ENCODE measurements around the gene ITPR3.
"Not testable (repeated sequence)": the region's sequence is repeated elsewhere in the genome, so short reads cannot be mapped to it uniquely, and the experiment has no call there.

ITPR3 gene

DNA sequence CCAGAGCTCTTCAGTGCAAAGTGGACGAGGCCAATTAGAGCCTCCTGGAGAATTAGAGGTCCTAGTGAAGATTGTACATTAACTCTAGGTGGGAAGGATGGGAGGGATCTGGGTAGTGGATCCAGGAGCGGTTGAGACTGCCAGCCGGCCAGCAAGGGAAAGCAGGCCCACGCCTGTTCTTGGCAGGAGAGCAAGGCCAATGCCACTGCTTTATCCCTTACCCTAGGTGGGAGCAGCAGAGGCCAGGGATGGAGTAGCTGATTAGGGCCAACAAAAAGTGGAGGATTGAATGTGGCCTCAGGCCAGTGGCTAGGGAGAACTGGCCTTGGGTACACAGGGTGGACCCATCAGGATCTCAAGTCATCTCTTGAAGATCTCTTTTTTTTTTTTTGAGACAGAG is 3.7 kb downstream of the ITPR3 start:
- TF ChIP-seq, protein P1, sequence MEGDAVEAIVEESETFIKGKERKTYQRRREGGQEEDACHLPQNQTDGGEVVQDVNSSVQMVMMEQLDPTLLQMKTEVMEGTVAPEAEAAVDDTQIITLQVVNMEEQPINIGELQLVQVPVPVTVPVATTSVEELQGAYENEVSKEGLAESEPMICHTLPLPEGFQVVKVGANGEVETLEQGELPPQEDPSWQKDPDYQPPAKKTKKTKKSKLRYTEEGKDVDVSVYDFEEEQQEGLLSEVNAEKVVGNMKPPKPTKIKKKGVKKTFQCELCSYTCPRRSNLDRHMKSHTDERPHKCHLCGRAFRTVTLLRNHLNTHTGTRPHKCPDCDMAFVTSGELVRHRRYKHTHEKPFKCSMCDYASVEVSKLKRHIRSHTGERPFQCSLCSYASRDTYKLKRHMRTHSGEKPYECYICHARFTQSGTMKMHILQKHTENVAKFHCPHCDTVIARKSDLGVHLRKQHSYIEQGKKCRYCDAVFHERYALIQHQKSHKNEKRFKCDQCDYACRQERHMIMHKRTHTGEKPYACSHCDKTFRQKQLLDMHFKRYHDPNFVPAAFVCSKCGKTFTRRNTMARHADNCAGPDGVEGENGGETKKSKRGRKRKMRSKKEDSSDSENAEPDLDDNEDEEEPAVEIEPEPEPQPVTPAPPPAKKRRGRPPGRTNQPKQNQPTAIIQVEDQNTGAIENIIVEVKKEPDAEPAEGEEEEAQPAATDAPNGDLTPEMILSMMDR (IDR thresholded peaks at IDR 0.05; ENCODE audit: insufficient read depth, low read length, poor library complexity, severe bottlenecking): no peak
- Histone ChIP-seq H3K36me3 (ENCODE audit: control insufficient read depth, insufficient read depth, low read length) (peaks cover 1% of the 10 kb centered on the region), H3K27me3 (replicated peaks; ENCODE audit: control insufficient read depth, insufficient read depth, low read length) (no peaks in the 10 kb centered on the region), H3K4me3 (replicated peaks; ENCODE audit: low read depth, low read length) (no peak overlapping the region)
- no peak for DNase-seq (ENCODE audit: extremely low read depth, insufficient read length)

DNA sequence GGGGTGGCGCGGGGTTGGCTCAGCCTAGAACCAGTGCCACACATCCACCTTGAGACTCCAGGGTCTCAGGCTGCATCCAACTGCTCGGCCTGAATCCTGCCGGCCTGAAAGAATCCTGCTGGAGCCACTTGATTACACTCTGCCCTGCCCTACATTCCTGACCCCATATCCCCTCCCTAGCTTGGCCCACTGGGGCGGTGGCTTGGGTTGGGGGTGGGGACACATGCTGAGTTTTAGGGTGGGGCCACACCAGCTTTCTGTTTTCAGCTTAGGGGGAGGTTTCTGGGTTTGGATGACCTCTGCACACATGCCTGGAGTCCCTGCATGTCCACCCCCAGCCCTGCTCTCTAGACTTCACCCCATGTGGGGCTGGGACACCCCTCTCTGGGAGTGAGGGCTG is 6.8 kb downstream of the ITPR3 start:
- Histone ChIP-seq H3K36me3 (ENCODE audit: control insufficient read depth, insufficient read depth, low read length) (peaks cover 1% of the 10 kb centered on the region), H3K27me3 (replicated peaks; ENCODE audit: control insufficient read depth, insufficient read depth, low read length) (no peaks in the 10 kb centered on the region), H3K4me3 (replicated peaks; ENCODE audit: low read depth, low read length) (no peak overlapping the region)
- TF ChIP-seq, protein P1 (IDR thresholded peaks at IDR 0.05; ENCODE audit: insufficient read depth, low read length, poor library complexity, severe bottlenecking): no peak
- DNase-seq (ENCODE audit: extremely low read depth, insufficient read length): no peak

DNA sequence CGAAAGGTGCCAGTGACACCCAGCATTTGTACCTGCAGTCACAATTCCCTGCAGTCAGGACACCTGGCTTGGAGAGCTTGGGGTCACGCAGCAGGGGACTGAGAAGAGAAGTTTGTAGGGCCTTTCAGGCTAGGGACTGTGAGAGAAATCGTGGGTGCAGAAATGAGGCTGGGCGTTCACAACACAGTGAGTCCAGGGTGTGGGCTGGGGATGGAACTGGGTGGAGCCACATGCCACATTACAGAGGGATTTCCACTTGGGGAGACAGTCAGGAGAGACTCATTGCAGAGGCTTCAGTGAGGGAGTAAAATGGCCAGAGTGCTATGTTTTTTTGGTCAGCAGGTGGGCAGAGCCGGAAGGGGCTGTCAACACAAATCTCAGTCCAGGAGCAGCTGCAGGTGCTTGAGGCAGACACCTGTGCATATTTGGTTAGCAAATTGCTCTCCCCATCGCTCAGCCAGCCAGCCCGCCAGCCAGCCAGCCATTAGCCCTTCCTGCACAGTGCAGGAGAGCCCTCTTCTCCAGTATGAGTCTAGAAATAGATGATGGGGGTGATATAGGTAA is 7.4 kb downstream of the ITPR3 start:
- Histone ChIP-seq H3K27me3 (replicated peaks; ENCODE audit: control insufficient read depth, insufficient read depth, low read length) (no peaks in the 10 kb centered on the region), H3K36me3 (ENCODE audit: control insufficient read depth, insufficient read depth, low read length) (peaks cover 1% of the 10 kb centered on the region), H3K4me3 (replicated peaks; ENCODE audit: low read depth, low read length) (no peak overlapping the region)
- TF ChIP-seq, protein P1 (IDR thresholded peaks at IDR 0.05; ENCODE audit: insufficient read depth, low read length, poor library complexity, severe bottlenecking): no peak
- DNase-seq (ENCODE audit: extremely low read depth, insufficient read length): no peak

DNA sequence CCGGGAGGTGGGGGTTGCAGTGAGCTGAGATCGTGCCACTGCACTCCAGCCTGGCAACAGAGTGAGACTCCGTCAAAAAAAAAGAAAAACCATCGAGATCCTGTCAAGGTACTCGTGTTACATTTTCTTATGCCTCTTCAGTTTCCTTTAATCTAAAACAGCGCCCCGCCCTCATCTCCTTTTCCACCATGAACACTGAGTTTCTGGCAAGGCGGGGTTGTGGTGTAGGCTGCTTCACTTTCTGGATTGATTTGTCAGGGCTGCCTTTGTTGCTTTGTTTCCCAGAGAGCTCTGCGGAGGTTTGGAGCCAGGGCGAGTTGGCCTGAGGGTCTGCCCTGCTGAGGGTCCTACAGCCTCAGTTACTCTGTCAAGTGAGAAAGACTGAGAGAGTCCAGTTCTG is 8.9 kb downstream of the ITPR3 start:
- DNase-seq (ENCODE audit: extremely low read depth, insufficient read length): no peak
- H3K4me3 ChIP-seq (replicated peaks; ENCODE audit: low read depth, low read length): no peak overlapping the region
- TF ChIP-seq, protein P1 (IDR thresholded peaks at IDR 0.05; ENCODE audit: insufficient read depth, low read length, poor library complexity, severe bottlenecking): no peak
- H3K27me3 ChIP-seq (replicated peaks; ENCODE audit: control insufficient read depth, insufficient read depth, low read length): no peaks in the 10 kb centered on the region
- H3K36me3 ChIP-seq (ENCODE audit: control insufficient read depth, insufficient read depth, low read length): no peaks in the 10 kb centered on the region; the same call in 1 of the 2 replicates

DNA sequence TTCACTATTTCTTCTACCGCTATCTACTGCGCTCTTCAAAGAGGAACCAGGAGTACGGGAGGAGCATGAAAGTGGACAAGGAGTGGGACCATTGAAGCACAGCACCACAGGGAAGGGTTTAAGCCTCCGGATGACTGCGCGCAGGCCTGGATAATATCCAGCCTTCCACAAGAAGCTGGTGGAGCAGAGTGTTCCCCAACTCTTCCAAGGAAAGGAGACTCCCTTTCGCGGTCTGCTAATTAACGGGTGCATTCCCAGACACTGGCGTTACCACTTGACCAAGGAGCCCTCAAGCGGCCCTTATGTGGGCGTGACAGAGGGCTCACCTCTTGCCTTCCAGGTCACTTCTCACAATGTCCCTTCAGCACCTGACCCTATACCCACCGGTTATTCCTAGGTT is 10.4 kb downstream of the ITPR3 start:
- DNase-seq (ENCODE audit: extremely low read depth, insufficient read length); H3K36me3 ChIP-seq (ENCODE audit: control insufficient read depth, insufficient read depth, low read length); H3K4me3 ChIP-seq (replicated peaks; ENCODE audit: low read depth, low read length); H3K27me3 ChIP-seq (replicated peaks; ENCODE audit: control insufficient read depth, insufficient read depth, low read length): not testable (repeated sequence)

DNA sequence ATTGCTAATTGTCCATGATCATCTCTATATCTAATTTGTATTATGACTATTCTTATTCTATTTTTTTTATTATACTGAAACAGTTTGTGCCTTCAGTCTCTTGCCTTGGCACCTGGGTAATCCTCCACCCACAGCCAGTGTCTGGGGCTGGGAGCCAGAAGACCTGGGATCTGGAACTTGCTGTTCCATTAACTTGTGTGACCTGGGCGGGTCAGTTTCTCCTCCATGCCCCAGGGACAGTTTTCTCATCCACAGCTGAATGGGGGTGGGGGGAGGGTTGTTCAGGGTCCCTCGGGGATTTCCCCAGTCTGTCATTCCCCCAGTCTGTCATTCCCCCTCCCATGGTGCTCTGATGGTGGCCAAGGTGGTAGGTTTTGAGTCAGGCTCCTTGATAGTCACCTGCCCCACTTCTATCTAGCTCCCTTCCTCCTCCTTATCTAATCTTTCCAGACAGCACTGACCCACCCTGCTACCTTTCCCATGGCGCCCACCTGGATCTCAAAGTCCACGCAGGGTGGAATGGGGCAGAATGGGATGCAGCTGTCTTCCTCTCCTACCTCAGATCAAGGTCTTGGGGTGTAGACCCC is 10.9 kb downstream of the ITPR3 start:
- Histone ChIP-seq H3K36me3 (ENCODE audit: control insufficient read depth, insufficient read depth, low read length) (no peaks in the 10 kb centered on the region; the same call in 1 of the 2 replicates), H3K27me3 (replicated peaks; ENCODE audit: control insufficient read depth, insufficient read depth, low read length) (no peaks in the 10 kb centered on the region), H3K4me3 (replicated peaks; ENCODE audit: low read depth, low read length) (no peak overlapping the region)
- TF ChIP-seq, protein P1 (IDR thresholded peaks at IDR 0.05; ENCODE audit: insufficient read depth, low read length, poor library complexity, severe bottlenecking): no peak
- DNase-seq (ENCODE audit: extremely low read depth, insufficient read length): no peak

Data from GM06990 (cell line).